Stimulated activated CD8-positive, alpha-beta memory T cell treated with anti-CD3 and anti-CD28 coated beads, Interleukin-12 subunit alpha, Interleukin-12 subunit beta, amount 100 ng/mL, for 1 hour (primary cell): Measurements from ENCODE around the gene RPP25L.

ENCODE experiments used
- DNase-seq: peaks from one replicate; pipeline ENCODE4 v3.0.0-alpha.2; 2020; ENCODE audit warnings: low read depth

RPP25L gene

DNA sequence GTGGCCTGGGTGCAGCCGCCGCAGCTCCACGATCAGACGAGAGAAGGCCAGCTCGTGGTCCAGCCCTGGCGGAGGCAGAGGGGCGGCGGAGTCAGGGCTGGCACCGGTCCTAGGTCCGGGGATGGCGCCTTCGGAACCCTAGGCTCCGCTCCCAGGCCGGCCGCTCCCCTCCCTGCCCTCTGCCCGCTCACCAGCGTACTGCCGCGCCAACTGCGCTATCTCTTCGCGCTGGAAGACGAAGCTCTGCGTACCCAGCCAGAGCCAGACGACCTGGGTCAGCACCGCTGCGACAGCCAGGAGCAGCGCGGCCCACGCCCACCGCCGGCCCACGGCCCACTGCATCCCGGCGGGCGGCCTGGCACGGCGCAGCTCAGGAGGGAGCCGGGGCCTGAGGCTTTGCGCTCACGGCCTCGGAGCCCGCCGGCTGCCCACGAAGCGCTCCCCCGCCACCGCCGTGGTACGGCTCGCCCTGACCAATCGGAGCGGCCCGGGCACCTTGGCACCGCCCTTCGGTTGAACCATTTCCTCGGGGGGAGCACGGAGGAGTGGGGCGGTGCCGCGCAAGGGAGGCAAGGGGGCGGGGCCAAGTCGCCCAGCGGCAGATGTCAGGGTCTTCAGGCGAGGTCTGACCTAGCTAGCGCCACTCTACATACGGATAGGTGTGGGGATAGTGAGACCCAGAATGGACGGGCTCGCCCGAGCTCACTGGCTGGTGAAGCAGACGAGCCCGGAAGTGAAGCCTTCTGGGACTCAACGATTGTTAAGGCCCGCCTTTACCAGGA is 25.6 kb upstream of the RPP25L start, which contains the start of gene SIGMAR1:
SIGMAR1 (minus strand) TSS at position 432 of the 782 bp plus-strand sequence; CDS start at position 342, 90 bp downstream.
- DNase-seq = peak; percentile 87

DNA sequence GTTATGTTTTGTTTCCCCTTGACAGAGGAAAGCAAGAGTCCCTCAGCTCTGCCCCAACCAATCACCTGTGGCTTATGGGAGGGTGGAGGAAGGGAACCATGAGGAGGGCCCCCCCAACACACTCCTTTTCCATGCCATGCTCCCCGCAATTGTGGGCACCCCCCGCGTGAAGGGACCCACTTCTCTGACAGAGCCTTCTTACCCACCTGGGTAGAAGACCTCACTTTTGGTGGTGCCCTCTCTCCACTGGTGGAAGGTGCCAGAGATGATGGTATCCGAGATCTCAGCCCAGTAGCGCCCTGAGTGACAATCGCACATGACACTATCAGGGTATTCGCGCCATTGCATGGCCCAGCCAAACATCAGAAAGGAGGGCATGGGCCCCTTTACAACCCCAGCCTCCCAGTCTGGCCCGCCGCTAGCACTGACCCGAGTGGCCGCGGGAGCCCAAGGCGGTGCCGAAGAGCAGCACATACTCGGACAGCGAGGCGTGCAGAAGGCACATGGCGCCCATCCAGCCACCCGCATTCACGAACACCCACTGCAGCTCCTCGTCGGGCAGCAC is 25.0 kb upstream of the RPP25L start:
- no peak for DNase-seq

DNA sequence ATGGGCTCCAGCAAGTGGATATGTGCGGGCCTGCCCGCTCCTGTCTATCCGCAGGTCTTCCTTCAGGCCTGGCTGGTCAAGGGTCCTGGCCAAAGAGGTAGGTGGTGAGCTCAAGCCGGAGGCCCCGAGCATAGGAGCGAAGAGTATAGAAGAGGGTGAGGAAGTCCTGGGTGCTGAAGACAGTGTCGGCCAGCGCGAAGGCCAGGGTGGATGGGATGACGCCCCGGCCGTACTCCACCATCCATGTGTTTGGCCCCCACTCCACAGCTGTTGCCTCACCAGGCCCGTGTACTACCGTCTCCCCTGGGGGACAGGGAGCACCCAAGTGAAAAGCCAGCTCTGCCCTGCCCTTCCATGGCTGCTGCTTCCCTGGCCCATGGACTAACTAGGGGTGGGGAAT is 23.7 kb upstream of the RPP25L start:
- no peak for DNase-seq

DNA sequence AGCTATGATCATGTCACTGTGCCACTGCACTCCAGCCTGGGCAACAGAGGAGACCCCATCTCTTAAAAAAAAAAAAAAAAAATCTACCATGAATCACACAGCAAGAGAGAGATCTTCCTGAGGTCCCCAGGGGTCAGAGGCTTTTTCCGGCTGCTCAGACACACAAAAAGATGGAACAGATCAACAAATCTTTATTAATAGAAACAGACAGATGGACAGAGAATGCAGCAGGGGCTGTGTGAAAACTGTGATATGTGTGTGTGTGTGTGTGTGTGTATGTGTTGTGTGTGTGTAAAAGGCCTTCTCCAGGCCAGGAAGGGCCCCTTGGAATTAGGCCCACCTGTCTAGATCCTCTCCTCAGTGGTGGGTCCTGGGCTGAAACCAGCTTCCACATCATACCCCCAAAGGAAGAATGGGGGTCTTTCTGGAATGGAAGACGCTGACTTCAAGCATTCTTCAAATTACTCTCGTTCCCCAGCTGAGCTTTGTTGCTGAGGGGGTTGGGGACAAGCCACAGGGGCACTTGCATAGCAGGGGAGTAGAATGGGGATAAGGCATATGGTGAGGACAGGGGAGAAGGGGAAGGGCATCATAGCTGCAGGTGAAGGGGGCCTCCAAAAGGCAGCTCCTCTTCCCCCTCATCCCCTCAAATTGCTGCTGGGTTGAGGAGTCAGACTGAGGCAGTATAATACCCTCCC is 22.8 kb upstream of the RPP25L start:
- DNase-seq = no peak

DNA sequence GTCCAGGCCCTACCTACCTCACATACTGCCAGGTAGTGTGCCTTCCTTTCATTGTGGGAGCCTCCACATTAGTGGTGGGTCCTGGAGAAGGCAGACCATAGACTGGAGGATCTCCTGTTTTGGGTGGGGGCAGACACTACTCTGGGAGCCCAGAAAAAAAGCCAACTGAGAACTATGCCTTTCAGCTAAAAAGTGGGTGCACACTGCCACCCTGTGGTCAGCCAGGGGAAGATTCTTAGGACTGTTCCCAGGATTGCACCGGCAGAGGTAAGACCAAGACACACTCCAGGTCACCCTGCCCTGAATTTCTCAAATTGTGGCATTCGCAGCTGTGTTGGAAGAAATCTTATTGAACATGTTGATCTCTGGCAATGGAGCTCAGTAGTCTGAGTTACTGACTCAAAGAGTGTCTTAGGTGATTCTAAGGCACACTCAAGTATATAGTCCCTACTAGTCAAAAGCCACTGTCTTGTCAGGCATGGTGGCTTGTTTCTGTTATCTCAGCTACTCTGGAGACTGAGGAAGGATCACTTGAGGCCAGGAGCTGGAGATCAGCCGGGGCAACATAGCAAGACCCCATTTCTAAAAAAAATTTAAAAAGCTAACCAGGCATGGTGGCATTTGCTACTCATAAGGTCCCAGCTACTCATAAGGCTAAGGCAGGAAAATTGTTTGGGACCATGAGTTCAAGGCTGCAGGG is 22.1 kb upstream of the RPP25L start:
- peak; percentile 66 for DNase-seq

DNA sequence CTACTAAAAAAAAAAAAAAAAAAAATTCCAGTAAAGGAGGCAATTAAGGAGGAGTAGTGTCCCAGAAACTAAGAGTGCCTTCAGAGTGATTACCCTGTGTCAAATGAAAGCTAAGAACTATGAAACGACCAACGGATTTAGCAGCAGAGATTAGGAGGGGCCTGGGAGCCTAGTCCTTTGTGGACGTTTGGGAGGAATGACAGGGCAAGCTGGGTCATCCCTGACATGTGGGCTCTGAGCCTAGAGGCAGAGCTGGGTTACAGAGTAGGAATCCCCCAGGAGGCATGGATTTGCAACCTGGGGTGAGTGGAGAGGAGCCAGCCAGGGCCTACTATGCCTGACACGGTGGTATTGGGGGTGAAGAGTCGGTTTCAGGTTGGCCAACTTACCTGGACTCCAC is 21.3 kb upstream of the RPP25L start:
- DNase-seq = no peak

DNA sequence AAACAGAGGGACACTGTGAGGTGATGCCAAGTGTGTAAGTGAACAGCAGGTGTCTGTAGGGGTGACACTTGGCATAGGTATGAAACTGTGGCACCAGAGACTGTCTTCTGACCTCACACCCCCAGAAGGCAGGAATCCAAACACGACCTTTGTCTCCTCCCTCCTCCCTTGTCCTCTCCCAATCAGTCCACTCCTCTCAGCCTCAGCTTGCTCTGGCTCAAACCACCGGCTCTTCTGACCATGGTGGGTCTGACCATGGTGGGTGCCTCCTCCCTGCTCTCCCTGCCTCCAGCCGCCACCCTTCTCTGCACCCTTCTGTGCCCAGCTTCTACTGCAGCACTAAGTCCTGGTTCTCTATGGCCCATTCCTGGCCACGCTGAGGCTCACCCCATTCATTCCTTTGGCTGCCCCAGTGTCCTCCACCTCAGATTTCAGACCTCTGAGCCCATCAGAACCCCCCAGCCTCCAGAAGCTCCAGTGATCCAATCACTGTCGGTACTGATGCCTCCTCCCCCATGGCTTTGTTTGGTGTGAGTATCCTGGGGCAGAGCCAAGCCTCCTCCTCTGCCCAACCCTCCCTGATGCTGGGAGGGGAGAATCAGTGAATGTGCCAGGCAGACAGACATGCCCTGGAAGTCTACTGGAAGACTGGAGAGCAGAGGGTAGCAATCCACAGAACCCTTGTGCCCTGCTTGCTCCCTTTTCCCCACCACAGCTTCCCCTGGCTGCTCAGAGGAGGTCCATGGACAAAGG is 18.7 kb upstream of the RPP25L start:
- no peak for DNase-seq

DNA sequence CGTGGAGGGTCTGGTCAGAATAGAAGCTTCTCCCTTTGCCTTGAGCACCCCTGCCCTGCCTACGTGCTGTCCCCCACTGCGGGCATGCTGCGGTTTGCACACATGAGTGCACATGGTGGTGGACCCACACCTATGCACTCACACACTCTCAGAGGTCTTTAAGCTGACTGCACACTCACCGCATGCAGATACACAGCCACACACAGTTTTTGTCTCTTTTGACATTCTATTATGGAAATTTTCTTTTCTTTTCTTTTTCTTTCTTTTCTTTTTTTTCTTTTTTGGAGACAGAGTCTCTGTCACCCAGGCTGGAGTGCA is 17.6 kb upstream of the RPP25L start:
- no peak for DNase-seq

DNA sequence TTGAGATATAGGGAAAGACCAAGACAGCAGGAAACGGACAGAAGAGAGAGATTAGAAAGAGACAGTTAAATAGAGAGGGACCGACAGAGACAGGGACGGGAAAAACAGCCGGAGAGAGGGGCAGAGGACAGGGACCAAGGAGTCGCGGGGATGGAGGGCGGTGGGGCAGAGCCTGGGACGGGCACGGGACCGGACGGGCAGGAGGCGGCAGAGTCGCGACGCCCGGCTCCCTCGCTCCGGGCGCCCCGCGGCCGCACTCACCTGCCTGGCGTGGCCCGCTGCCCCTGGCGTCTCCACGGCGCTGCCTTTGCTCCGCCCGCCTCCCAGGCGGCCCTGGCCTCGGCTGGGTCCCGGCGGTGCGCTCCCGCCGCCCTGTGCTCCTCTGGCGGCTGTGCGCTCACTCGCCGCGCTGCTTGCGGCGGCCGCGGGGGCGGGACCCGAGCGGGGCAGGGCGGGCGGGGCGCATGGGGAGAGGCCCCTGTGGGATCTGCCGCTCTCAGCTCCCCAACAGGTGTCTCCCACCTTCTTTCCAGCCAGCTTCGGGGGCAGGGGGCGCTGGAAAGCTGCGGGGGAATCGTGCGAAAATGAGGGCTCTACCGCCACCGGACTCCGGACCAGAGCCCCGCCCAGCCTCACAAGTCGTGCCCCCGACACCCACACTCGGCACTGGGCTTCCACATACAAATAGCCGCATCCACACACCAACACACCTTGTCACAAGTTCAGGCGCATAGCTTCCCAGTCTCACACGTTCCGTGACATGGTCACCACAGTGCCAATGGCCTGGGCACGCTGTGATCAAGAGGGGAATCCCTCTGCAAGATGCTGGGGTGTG is 17.0 kb upstream of the RPP25L start, which contains the start of gene ARID3C:
ARID3C (minus strand) TSS at position 411 of the 835 bp plus-strand sequence. CDS start 1,052 bp downstream, outside the sequence.
- no peak for DNase-seq

DNA sequence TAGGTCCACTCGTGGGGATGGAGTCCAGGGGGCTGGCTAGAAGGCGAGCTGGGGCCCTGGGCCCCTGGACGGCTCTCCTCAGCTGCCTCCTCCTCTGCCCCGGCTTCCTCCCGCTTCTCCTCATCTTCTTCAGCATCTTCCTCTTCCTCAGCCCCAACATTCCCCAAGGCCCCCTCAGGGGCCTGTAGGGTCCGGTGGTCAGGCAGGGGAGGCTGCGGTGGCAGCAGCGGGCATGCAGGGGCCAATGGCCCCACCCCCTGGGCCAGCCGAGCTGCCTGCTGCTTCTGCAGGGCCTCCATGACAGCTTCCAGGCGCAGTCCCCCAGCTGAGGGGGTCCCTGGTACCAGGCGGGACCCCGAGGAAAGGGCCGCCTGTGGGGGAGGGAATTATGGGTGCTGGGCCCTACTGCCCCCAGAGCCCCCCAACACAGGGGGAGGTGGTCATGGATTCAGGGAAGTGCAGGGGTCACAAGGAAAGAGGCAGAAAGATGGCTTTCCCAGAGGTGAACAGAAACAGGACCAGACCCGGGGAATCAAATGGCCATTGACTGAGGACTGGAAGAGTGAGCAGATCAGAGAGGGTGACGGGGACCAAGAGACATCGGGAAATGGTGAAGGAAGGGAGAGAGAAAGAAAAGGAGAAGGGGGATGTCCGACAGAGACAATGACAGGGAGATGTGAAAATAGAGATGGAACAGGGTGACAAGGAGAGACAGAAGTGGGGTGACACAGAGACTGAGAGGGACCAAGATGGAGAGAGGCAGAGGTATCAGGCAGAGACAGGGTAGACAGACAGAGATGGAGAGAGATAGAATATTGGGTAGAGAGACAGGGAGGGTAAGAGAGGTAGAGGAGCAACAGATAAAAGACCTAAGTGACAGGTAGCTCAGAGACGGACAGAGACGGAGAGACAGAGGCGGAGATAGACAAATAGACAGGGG is 16.1 kb upstream of the RPP25L start:
- no peak for DNase-seq

DNA sequence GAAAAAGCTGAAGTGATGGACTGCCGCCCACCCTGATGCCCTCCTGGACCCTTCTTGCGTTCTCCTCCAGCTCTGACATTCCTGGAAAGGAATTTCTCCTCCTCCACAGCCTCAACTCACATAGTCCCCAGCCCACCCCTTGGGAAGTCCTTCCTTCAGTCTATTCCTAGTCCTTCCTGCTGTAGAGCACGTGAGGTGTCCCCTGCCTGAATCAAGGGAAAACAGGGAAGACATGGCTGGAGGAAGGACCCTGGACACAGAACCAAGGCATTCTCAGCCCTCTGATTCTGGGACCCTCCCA is 13.2 kb upstream of the RPP25L start:
- no peak for DNase-seq

DNA sequence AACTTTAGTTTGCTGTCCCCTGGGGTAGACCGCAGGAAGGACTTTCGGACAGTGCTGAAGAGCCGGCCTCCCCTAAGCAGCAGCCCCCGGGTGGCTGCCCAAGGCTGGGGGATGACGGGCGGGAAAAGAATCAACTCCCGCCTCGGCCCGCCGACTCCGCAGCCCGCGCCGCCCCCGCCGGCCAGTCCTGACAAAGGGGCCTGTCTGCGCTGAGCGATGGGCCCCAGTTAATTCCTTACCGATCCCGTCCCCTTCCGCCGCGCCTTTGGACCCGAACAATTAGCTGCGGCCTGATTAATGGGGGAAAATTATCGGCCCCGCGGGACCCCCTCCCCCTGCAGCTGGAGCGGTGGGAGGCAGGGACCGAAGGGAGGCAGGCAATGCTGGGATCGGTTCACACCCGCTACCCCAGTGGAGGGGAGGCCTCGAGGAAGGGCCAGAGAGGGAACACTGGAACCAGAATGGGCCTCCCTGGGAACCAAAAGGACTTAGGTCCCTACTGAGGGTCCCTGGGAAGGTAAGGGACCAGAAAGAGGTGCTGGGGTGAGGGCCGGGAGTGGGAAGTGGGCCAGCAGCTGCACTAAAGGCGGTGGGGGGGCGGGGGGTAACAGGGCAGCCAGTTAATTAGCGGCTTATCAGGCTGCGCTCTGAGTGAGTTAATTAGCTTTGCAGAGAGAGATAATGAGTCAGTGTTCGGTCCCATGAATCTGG is 12.7 kb upstream of the RPP25L start:
- DNase-seq = no peak

DNA sequence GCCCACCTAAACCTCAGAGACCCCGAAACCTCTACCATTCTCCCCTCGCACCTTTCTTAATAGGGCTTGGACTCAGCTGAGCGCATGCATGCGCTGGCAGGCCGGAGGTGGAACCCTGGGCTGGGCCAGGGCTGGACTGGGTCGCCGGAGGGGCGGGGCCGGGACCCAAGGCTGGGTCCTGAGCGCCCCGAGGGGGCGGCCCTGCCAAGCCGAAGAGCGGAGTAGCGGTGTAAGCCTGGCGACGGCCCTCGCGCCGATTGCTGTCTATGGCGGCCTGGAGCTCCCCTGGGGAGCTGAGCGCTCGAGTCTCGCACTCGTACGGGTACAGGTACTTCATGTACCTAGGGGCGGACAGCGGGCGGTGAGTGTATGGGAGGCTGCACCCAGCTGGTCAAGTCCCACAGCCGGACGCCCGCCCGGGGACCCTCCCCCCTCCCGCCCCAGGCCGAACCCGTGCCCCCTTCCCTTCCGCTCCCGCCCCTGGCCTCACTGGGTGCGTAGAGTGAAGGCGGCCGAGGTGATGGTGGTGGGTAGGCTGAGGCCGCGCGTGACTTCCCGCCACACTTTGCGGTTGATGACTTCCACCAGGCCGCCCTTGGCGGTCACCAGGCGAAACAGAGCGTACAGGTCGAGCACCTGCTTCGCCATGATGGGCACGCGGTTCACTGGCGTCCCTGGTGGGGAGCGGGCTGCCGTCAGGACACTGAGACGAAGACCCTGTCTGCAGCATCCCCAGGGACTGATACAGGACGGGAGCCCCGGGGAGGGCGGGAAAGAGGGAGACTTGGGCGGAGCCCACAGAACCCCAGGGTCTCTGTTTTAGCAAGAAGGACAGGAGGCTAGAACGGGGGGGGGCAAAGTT is 11.7 kb upstream of the RPP25L start:
- DNase-seq = no peak

DNA sequence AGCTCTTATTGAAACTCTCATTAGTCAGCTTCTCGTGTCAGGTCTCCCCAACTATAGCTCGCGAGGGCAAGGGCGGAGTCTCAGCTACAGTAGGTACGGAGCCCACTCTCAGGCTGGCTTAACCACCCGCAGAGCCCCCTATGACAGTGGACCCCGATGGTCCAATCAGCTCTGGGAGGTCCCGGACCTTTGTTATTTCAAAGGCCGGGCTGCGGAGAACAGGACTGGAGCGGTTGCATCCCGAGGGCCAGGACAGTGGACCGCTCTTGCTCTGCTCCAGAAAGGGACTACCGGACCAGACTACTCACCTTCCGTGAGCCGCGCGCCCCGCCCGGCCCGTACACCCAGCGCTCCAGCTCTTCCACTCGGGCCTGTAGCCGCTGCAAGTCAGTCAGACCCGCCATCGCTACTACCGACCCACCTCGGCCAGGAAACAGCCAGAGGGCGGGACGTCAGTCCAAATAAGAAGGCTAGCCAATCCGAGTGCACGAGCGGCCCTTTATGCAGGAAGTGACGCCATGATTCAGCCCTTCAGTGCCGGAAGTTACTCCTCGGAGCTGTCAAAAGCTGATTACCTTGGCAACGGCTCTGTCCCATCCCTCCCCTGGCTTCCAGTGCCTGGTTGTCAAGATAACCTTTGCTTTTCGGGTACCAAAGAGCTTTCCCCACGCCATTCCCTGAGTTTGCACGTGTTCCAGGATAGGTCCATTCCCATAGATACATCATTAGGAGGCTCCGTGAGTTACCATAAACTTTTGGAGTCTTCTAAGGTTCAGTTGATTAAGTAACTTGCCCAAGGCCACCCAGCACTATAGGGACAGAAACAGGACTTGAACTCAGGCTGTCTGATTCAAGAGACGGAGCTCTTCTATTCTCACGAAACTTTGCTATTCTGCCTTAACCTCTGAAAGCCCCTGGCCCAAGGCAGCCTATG is 8.4 kb upstream of the RPP25L start, which contains the start of gene DCTN3:
DCTN3 (minus strand) TSS at position 435 of the 934 bp plus-strand sequence; CDS start at position 404, 31 bp downstream.
- DNase-seq = peak; percentile 86

DNA sequence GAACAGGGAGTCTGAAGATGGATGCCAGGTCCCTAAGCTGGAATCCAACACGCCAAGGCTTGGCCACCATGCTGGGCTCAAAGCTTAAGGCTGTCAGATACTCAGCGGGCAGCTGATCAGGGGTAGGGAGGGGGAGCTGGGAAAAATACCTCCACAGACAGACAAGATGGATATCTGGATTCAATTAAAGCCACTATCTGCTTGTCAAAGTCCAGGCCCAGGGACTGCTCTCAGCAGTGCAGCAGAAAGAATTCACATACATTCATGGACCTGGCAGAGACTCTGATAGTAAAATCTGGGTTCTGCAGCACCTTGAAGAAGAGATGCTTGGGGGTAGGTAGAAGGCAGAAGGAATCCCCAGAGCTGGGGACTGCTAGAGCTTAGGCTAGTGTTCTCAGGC is 3.2 kb upstream of the RPP25L start:
- no peak for DNase-seq

DNA sequence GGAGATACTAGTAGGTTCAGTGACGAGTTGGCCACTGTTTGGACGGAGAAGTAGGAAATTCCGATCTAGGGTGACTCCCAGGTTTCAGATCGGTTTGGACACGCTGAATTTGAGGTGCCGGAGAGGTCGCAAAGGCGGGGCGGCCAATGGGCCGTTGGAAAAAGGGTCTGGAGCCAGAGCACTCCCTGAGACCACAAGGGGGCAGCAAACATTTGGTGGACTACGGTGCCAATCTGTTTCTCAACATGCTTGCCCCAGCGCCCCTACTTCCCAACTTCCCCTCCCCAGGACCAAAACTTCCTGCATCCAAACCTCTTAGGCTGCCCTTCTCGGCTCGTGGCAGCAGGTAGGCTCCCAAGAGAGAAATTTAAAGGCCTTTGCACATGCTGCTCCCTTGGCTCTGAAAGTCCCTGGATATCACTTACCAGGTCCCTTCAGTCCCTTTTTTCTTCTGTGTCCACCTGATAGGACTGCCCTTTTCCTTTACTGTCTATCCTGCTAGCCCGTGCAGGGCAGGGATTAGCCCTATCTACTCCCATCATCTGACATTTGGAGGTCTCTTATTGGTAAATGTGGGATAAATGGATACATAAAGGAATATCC is 992 bp upstream of the RPP25L start:
- DNase-seq = peak; percentile 50
